Kidney glomerular epithelial cell (primary cell): ENCODE data around the gene C17orf50.
A peak's percentile ranks its signal among the peaks of the same experiment; 100 is the strongest.

Source experiments
- DNase-seq: peaks from one replicate; lab custom pipeline; 2025; lab: John Stamatoyannopoulos, UW

The C17orf50 gene

GRCh38 chr17:35752945-35753764, 7.5 kb upstream of the C17orf50 start, which contains the start of gene GAS2L2:
Gene GAS2L2, minus strand, starts transcription at chr17:35753239. Its CDS starts 389 bp downstream, at chr17:35752850.
- DNase-seq: no peak

- DNase-seq: no peak
Observed at GRCh38 chr17:35757243-35757642, 3.4 kb upstream of the C17orf50 start.

GRCh38 chr17:35761601-35762000, 914 bp downstream of the C17orf50 start:
- DNase-seq: no peak

DNA sequence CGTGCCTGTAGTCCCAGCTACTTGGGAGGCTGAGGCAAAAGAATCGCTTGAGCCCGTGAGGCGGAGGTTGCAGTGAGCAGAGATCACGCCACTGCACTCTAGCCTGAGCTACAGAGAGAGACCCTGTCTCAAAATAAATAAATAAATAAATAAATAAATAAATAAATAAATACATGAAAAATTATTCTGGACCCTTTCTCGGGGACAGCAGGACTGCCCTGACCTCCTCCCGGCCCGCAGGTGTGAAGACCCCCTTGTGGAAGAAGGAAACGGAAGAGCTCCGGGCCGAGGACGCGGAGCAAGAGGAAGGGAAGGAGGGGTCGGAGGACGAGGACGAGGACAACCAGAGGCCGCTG, 3.1 kb downstream of the C17orf50 start:
- no peak for DNase-seq

DNA sequence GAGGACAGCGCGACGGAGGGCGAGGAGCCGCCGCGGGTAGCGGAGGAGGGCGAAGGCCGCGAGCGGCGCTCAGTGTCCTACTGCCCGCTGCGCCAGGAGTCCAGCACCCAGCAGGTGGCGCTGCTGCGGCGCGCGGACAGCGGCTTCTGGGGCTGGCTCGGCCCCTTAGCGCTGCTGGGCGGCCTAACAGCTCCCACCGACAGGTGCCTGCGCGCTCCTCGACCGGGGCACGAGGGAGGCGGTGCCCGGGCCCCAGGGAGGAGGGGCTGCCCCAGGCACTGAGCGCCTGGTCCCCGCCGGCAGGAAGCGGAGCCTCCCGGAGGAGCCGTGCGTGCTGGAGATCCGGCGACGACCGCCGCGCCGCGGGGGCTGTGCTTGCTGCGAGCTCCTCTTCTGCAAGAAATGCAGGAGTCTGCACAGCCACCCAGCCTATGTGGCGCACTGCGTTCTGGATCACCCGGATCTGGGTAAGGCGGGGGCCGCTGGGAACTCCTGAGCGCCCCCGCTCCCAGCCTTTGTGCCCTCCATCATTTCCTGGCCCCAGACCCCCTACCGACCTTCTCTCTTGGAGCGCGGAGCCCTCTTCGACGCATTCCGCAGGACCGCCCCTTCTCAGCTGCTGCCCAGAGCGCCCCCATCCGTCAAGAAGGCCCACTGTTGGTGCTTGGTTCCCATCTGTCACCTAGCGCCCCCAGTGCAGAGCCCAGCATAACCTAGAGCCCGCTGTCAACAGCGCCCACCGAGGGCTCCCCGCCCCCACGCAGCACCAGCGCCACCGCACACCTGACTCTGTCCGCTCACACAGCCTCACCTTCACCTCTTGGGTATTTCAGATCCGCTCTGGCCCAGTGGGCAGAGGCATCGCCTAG, 3.7 kb downstream of the C17orf50 start:
- DNase-seq: peak; percentile 74

GRCh38 chr17:35765086-35765710, 4.5 kb downstream of the C17orf50 start:
- DNase-seq: no peak

GRCh38 chr17:35765756-35766488, 5.2 kb downstream of the C17orf50 start:
- no peak for DNase-seq

DNA sequence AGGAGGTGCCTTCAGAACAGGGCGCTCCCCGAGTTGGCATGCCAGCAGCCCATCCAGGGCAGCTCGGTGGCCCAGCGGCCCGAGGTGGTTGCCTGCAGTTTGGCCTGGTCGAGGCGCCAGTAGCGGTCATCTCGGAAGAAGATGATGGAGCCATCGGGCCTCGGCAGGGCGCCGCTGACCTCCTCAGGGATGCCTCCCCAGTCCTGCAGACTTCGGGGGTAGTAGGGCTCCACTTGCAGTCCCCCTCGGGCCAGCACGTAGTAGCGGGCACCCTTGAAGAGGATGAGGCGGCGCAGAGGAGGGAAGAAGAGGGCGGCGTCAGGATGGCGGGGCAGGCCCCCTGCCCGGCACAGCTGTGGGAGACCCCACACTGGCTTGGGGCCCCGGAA, 5.8 kb downstream of the C17orf50 start:
- no peak for DNase-seq

- DNase-seq: peak; percentile 15
Observed at GRCh38 chr17:35766903-35767510, 6.3 kb downstream of the C17orf50 start.

GRCh38 chr17:35768797-35769196, 8.1 kb downstream of the C17orf50 start:
- no peak for DNase-seq

GRCh38 chr17:35769895-35770486, 9.3 kb downstream of the C17orf50 start:
- DNase-seq: no peak

DNA sequence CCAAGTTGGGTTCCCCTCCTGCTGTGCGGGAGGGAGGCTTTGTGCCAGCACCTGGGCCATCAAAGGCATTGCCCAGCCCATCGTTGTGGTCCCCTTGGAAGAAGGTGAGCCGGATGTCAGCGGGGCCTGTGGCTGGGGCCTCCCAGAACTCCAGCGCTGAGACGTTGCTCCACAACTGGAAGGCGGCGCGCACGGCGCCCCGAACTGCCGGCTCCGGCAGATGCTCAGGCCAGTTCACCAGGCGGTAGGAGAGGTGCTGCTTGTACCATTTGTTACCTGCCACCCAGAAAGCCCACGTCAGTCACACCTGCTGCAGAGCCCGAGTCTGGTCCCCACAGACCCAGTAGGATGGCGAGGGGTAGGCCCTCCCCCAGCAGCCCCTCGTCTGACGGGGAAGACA, 12.4 kb downstream of the C17orf50 start:
- no peak for DNase-seq

DNA sequence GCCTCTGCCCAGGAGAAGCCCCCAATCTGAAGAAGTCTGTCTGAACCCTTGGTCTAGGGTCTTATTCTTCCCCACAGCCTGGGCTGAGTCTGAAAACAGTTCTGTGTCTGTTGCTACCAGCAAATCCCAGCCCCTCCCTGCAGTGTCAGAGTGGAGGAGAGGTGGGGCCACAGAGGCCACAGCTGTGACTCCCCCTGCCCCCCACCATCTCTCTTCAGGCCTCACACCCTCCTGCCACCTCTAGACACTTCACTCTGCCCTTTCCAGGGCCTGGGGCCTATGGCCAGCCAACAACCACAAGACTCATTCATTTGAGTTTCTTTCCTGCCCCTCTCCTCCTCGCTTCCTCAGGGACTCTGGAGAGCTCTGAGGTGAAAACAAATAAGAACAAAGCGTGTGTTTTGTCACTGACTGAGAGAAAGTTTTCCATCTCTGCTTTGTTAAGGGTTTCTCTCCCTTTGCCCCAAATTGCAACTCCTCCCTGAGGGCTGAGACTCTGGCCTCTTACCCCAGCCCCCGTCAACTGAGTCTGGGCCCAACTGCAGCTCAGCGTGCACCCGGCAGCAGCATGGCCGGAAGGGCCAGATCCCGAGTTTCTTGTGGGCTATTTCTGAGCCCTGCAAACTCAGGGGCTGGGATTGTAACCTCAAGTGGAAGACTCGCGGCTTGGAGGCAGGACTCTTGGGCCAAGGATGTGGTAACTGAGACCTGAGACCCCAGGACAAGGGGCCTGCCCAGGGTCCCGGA, 13.2 kb downstream of the C17orf50 start:
- no peak for DNase-seq

GRCh38 chr17:35774499-35774898, 13.8 kb downstream of the C17orf50 start:
- DNase-seq: peak; percentile 44

GRCh38 chr17:35775039-35775438, 14.4 kb downstream of the C17orf50 start:
- DNase-seq: no peak

- DNase-seq: no peak
Observed at GRCh38 chr17:35775583-35775982, 14.9 kb downstream of the C17orf50 start.

GRCh38 chr17:35778641-35779196, 18.0 kb downstream of the C17orf50 start:
- DNase-seq: no peak

DNA sequence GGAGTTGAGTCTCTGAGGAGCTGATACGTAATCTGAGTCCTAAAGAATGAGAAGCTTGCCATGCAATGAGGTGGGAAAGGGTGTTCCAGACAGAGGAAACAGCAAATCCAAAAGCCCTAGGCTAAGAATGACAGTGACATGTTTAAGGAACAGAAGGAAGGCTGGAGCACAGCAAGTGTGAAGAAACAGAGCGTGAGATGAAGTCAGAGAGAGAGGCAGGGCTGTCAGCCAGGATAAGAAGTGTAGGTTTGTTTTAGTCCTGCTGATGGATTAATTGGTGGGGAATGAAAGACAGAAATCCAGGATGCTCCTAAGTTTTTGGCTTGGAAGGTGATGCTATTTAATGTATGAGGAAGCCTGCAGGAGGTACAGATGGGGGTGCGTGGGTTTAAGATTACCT, 20.3 kb downstream of the C17orf50 start:
- DNase-seq: no peak

- no peak for DNase-seq
Observed at GRCh38 chr17:35784895-35785294, 24.2 kb downstream of the C17orf50 start.

GRCh38 chr17:35786941-35787432, 26.3 kb downstream of the C17orf50 start:
- DNase-seq: no peak
